HepG2 (cell line): ENCODE measurements around the gene CCDC18. TPM values are rescaled to one million over a fixed set of nuclear protein-coding genes. Genes with fewer than 3 reads are reported as not detected.

ENCODE experiments used
- ATAC-seq: fragments of 200-7000 bp; cut with Tn5 transposase; 3 replicates; pipeline ENCODE4 v1.9.1; 2020; ENCODE audit warnings: mild to moderate bottlenecking, moderate library complexity
- BruUV-seq: library from RNA; stranded (reverse); fragments of 400-500 nt; replicated peaks from 2 replicates; lab custom pipeline; 2021; lab: Mats Ljungman, UMichigan
- CTCF ChIA-PET: fragments of 300-600 bp; formaldehyde crosslinking; extraction: SDS; loops from one replicate; lab custom pipeline; 2021; ENCODE audit warnings: low total read pairs, inconsistent platforms, low intra/inter-chr PET ratio; lab: Yijun Ruan, JAX
- POLR2A ChIA-PET: fragments of 350-600 bp; sonication (Branson Sonifier 250); formaldehyde crosslinking; loops from one replicate; lab custom pipeline; 2020; ENCODE audit warnings: antibody characterized with exemption, inconsistent platforms; lab: Yijun Ruan, JAX
- DNase-seq: peaks from one replicate; pipeline ENCODE4 v3.0.0-alpha.2; 2015; ENCODE audit warnings: low spot score
- FAIRE-seq: peaks from 3 replicates; lab custom pipeline; 2011; peaks lifted over from hg19 to GRCh38; lab: Jason Lieb, UNC
- H2AFZ ChIP-seq: one replicate; pipeline ENCODE4 v1.6.1; 2011; ENCODE audit warnings: low read length, inconsistent platforms
- H3K27ac ChIP-seq: fragments of 300-600 bp; 3 replicates; pipeline ENCODE4 v1.8.0; 2011; ENCODE audit warnings: mixed run types, mild to moderate bottlenecking, mixed read lengths, low read length, inconsistent platforms; ENCODE audit not compliant: insufficient read depth; ENCODE audit errors: extremely low read length
- H3K27me3 ChIP-seq, 2 experiments: fragments of 200-600 bp in 1 of 2; 2 replicates in 1 of 2; 3 replicates in 1 of 2; pipeline versions ENCODE4 v1.6.0 to v1.8.0; 2011; ENCODE audit warnings: low read length in 2 of 2, mild to moderate bottlenecking in 2 of 2, moderate library complexity in 2 of 2, inconsistent platforms in 1 of 2; ENCODE audit not compliant: insufficient read depth in 2 of 2, control insufficient read depth in 1 of 2
- H3K36me3 ChIP-seq, 2 experiments: fragments of 200-600 bp in 1 of 2; replicated peaks in 1 of 2; 2 replicates in 1 of 2; 3 replicates in 1 of 2; pipeline versions ENCODE4 v1.5.1 to v1.8.0; 2011; ENCODE audit warnings: low read length in 2 of 2, inconsistent platforms in 1 of 2; ENCODE audit not compliant: insufficient read depth in 2 of 2, control insufficient read depth in 1 of 2
- H3K4me1 ChIP-seq: 2 replicates; pipeline ENCODE4 v1.5.1; 2012; ENCODE audit warnings: low read length, inconsistent platforms; ENCODE audit not compliant: insufficient read depth
- H3K4me2 ChIP-seq: 2 replicates; pipeline ENCODE4 v1.6.0; 2011; ENCODE audit warnings: low read depth, low read length, inconsistent platforms
- H3K4me3 ChIP-seq, 3 experiments: fragments of 200-600 bp in 1 of 3; sonication (generic), shearing (Covaris generic) in 1 of 3; replicated peaks in 1 of 3; 2 replicates each; pipeline ENCODE4 v1.5.1; 2011 to 2016; ENCODE audit warnings: low read length in 3 of 3, inconsistent platforms in 2 of 3, low read depth in 2 of 3, mild to moderate bottlenecking in 2 of 3, control low read depth in 1 of 3, mixed read lengths in 1 of 3; ENCODE audit not compliant: insufficient read depth in 1 of 3
- H3K79me2 ChIP-seq: one replicate; pipeline ENCODE4 v1.6.1; 2011; ENCODE audit warnings: low read length, inconsistent platforms; ENCODE audit not compliant: insufficient read depth
- H3K9ac ChIP-seq: 2 replicates; pipeline ENCODE4 v1.6.0; 2011; ENCODE audit warnings: mild to moderate bottlenecking, low read depth, low read length, inconsistent platforms; ENCODE audit not compliant: insufficient read depth
- H3K9me3 ChIP-seq: 2 replicates; pipeline ENCODE4 v1.5.1; 2012; ENCODE audit warnings: mild to moderate bottlenecking, low read length
- H4K20me1 ChIP-seq: 2 replicates; pipeline ENCODE4 v1.6.0; 2011; ENCODE audit warnings: inconsistent platforms, mild to moderate bottlenecking, low read length, moderate library complexity; ENCODE audit not compliant: insufficient read depth
- BATF2 ChIP-seq: sonication (generic); formaldehyde crosslinking; IDR thresholded peaks from 2 replicates; pipeline ENCODE4 v1.8.0; 2022; ENCODE audit warnings: mild to moderate bottlenecking, missing genetic modification reagents, moderate library complexity
- HNRNPH1 ChIP-seq: fragments of 200-400 bp; formaldehyde crosslinking; optimal IDR thresholded peaks from 2 replicates; pipeline ENCODE3; 2017; ENCODE audit warnings: mild to moderate bottlenecking, low read depth, low read length
- MBD4 ChIP-seq: IDR thresholded peaks from 2 replicates; pipeline ENCODE4 v1.6.1; 2012; ENCODE audit warnings: low read length, inconsistent platforms, borderline replicate concordance
- SMARCC2 ChIP-seq: fragments of 450-650 bp; IDR thresholded peaks from 2 replicates; pipeline ENCODE4 v1.6.1; 2017; ENCODE audit warnings: antibody characterized with exemption, mild to moderate bottlenecking
- ZBTB8A ChIP-seq: sonication (generic); formaldehyde crosslinking; IDR thresholded peaks from 2 replicates; pipeline ENCODE4 v1.4.0; 2020; ENCODE audit warnings: mild to moderate bottlenecking, low read depth, missing genetic modification reagents, borderline replicate concordance
- ZNF451 ChIP-seq: sonication (generic); formaldehyde crosslinking; IDR thresholded peaks from 2 replicates; pipeline ENCODE4 v1.5.0; 2020; ENCODE audit warnings: mild to moderate bottlenecking, missing genetic modification reagents
- WGBS: methylation state at CpG from one replicate; pipeline ENCODE4 v1.1.6; 2017; ENCODE audit warnings: low lambda C conversion rate; 5-methylcytosine and 5-hydroxymethylcytosine counted together
- in situ Hi-C: cut with HindIII; loops from 2 replicates; pipeline ENCODE4 v1.10.0; 2017; ENCODE audit warnings: low pct_unique_long_range_greater_than_20kb; ENCODE audit not compliant: extremely low pct_ligation_motif_present
- intact Hi-C: fragments of 100-400 bp; cut with micrococcal nuclease; formaldehyde crosslinking; loops from one replicate; pipeline ENCODE4 v1.10.0; 2022; ENCODE audit not compliant: unreplicated experiment
- polyA plus RNA-seq, 8 experiments: library from polyadenylated mRNA; depleted of rRNA in 3 of 8; stranded (reverse) in 7 of 8; unstranded in 1 of 8; fragments of >200 nt; fragmentation: Illumina TruSeq in 4 of 8; extraction: Trizol in 4 of 8; gene quantifications; 2 replicates each; pipeline versions ENCODE4 v1.2.1 to v1.2.3, GENCODE V29; 2011 to 2016; ENCODE audit warnings: low read depth in 4 of 8, missing spikeins in 1 of 8, mixed read lengths in 1 of 8; ENCODE audit not compliant: insufficient read depth in 1 of 8
- total RNA-seq, 5 experiments: library from RNA; depleted of rRNA; stranded (reverse); fragments of >200 nt; fragmentation: Illumina TruSeq; extraction: Trizol; gene quantifications; 2 replicates each; pipeline ENCODE4 v1.2.3, GENCODE V29; 2016; ENCODE audit warnings: low read depth in 1 of 5
- TF ChIP-seq, protein P1 (sequence below): sonication (generic); formaldehyde crosslinking; IDR thresholded peaks from 2 replicates; pipeline ENCODE4 v1.8.0; 2022; ENCODE audit warnings: missing genetic modification reagents, mild to moderate bottlenecking, moderate library complexity, borderline replicate concordance
- TF ChIP-seq, protein P2 (sequence below): sonication (generic); formaldehyde crosslinking; IDR thresholded peaks from 2 replicates; pipeline ENCODE4 v1.8.1; 2022; ENCODE audit warnings: mild to moderate bottlenecking, missing genetic modification reagents
- TF ChIP-seq, protein P3 (sequence below): sonication (generic); formaldehyde crosslinking; IDR thresholded peaks from 2 replicates; pipeline ENCODE4 v1.8.0; 2022; ENCODE audit warnings: missing genetic modification reagents, mild to moderate bottlenecking, borderline replicate concordance
- TF ChIP-seq, protein P4 (sequence below): sonication (generic); formaldehyde crosslinking; IDR thresholded peaks from 2 replicates; pipeline ENCODE4 v1.4.0; 2020; ENCODE audit warnings: missing genetic modification reagents, borderline replicate concordance

Gene CCDC18
- total and polyA plus RNA-seq, 2 of the 13 experiments (the other 11 are each of a cell fraction or from before 2014, with no cell fraction given), result 1.9 to 18.4 TPM

DNA sequence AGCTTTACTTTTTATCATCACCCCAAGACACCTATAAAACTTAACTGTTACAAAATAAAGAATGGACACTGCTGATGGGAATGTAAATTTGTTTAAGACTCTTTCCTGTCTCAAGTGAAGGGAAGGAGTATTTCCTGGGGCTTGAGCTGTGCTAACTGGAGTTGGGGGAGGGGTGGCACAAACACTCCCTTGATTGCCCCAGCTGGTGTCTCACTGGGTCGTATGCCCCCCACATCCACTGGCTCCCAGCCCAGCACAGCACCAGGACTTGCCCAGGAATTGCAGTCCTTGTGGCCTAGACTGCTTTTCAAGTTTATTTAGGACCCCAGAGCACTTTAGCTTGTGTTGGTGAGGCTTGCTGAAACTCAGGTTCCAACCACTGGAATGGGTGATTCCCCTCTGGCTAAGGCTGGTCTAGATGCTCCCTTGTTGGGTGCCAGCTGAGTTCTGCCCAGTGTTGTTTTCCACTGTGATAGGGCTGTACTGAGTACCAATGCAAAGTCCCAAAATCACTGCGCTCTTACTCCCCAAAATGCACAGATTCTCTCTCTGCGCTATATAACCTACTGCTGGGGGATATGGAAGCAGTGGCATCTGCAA, 116.1 kb downstream of the CCDC18 start:
- H2AFZ ChIP-seq, result no peak overlapping the region
- no peak overlapping the region for H3K27ac ChIP-seq
- H3K4me2 ChIP-seq, result no peak overlapping the region
- no peaks in the 10 kb centered on the region for H3K36me3 ChIP-seq
- no peak overlapping the region for H3K4me3 ChIP-seq
- intact Hi-C loops, result no loop called here
- no peaks in the 10 kb centered on the region for H3K4me1 ChIP-seq
- DNase-seq (no peak), ATAC-seq (no peak), FAIRE-seq (no peak)
- H3K79me2 ChIP-seq, result no peaks in the 10 kb centered on the region
- ChIA-PET POLR2A (no interaction called here), CTCF (no interaction called here)
- H3K9me3 ChIP-seq, result no peaks in the 10 kb centered on the region
- H4K20me1 ChIP-seq, result no peaks in the 10 kb centered on the region
- BruUV-seq, result no TSS peak
- H3K9ac ChIP-seq, result no peak overlapping the region
- in situ Hi-C loops, result no loop called here
- no peaks in the 10 kb centered on the region for H3K27me3 ChIP-seq
- 86% methylated on average over 3 of the region's 3 CpGs for WGBS
- TF ChIP-seq SMARCC2 (no peak), ZNF451 (no peak), BATF2 (CRISPR knock-in tag) (no peak), HNRNPH1 (no peak), ZBTB8A (no peak), MBD4 (no peak)
- TF ChIP-seq, protein P1, sequence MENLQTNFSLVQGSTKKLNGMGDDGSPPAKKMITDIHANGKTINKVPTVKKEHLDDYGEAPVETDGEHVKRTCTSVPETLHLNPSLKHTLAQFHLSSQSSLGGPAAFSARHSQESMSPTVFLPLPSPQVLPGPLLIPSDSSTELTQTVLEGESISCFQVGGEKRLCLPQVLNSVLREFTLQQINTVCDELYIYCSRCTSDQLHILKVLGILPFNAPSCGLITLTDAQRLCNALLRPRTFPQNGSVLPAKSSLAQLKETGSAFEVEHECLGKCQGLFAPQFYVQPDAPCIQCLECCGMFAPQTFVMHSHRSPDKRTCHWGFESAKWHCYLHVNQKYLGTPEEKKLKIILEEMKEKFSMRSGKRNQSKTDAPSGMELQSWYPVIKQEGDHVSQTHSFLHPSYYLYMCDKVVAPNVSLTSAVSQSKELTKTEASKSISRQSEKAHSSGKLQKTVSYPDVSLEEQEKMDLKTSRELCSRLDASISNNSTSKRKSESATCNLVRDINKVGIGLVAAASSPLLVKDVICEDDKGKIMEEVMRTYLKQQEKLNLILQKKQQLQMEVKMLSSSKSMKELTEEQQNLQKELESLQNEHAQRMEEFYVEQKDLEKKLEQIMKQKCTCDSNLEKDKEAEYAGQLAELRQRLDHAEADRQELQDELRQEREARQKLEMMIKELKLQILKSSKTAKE (CRISPR knock-in tag), result no peak
- TF ChIP-seq, protein P2, sequence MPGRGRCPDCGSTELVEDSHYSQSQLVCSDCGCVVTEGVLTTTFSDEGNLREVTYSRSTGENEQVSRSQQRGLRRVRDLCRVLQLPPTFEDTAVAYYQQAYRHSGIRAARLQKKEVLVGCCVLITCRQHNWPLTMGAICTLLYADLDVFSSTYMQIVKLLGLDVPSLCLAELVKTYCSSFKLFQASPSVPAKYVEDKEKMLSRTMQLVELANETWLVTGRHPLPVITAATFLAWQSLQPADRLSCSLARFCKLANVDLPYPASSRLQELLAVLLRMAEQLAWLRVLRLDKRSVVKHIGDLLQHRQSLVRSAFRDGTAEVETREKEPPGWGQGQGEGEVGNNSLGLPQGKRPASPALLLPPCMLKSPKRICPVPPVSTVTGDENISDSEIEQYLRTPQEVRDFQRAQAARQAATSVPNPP, result no peak
- TF ChIP-seq, protein P3, sequence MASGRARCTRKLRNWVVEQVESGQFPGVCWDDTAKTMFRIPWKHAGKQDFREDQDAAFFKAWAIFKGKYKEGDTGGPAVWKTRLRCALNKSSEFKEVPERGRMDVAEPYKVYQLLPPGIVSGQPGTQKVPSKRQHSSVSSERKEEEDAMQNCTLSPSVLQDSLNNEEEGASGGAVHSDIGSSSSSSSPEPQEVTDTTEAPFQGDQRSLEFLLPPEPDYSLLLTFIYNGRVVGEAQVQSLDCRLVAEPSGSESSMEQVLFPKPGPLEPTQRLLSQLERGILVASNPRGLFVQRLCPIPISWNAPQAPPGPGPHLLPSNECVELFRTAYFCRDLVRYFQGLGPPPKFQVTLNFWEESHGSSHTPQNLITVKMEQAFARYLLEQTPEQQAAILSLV (CRISPR knock-in tag), result no peak
- TF ChIP-seq, protein P4, sequence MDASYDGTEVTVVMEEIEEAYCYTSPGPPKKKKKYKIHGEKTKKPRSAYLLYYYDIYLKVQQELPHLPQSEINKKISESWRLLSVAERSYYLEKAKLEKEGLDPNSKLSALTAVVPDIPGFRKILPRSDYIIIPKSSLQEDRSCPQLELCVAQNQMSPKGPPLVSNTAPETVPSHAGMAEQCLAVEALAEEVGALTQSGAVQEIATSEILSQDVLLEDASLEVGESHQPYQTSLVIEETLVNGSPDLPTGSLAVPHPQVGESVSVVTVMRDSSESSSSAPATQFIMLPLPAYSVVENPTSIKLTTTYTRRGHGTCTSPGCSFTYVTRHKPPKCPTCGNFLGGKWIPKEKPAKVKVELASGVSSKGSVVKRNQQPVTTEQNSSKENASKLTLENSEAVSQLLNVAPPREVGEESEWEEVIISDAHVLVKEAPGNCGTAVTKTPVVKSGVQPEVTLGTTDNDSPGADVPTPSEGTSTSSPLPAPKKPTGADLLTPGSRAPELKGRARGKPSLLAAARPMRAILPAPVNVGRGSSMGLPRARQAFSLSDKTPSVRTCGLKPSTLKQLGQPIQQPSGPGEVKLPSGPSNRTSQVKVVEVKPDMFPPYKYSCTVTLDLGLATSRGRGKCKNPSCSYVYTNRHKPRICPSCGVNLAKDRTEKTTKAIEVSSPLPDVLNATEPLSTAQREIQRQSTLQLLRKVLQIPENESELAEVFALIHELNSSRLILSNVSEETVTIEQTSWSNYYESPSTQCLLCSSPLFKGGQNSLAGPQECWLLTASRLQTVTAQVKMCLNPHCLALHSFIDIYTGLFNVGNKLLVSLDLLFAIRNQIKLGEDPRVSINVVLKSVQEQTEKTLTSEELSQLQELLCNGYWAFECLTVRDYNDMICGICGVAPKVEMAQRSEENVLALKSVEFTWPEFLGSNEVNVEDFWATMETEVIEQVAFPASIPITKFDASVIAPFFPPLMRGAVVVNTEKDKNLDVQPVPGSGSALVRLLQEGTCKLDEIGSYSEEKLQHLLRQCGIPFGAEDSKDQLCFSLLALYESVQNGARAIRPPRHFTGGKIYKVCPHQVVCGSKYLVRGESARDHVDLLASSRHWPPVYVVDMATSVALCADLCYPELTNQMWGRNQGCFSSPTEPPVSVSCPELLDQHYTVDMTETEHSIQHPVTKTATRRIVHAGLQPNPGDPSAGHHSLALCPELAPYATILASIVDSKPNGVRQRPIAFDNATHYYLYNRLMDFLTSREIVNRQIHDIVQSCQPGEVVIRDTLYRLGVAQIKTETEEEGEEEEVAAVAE (CRISPR knock-in tag), result no peak
